DND-41 (cell line): Measurements from ENCODE around the gene MYL6.
A peak's percentile ranks its signal among the peaks of the same experiment; 100 is the strongest.

Experiments
- CTCF ChIP-seq: IDR thresholded peaks from 2 replicates; pipeline ENCODE4 v1.5.1; 2012; ENCODE audit warnings: borderline replicate concordance, low read length, moderate library complexity, mild to moderate bottlenecking; ENCODE audit not compliant: poor library complexity, severe bottlenecking; ENCODE audit errors: extremely low read depth
- EZH2 ChIP-seq: IDR thresholded peaks from 3 replicates; pipeline ENCODE4 v1.6.1; 2012; ENCODE audit warnings: borderline replicate concordance, low read depth, mild to moderate bottlenecking, moderate library complexity, low read length, inconsistent platforms; ENCODE audit not compliant: severe bottlenecking

DNA sequence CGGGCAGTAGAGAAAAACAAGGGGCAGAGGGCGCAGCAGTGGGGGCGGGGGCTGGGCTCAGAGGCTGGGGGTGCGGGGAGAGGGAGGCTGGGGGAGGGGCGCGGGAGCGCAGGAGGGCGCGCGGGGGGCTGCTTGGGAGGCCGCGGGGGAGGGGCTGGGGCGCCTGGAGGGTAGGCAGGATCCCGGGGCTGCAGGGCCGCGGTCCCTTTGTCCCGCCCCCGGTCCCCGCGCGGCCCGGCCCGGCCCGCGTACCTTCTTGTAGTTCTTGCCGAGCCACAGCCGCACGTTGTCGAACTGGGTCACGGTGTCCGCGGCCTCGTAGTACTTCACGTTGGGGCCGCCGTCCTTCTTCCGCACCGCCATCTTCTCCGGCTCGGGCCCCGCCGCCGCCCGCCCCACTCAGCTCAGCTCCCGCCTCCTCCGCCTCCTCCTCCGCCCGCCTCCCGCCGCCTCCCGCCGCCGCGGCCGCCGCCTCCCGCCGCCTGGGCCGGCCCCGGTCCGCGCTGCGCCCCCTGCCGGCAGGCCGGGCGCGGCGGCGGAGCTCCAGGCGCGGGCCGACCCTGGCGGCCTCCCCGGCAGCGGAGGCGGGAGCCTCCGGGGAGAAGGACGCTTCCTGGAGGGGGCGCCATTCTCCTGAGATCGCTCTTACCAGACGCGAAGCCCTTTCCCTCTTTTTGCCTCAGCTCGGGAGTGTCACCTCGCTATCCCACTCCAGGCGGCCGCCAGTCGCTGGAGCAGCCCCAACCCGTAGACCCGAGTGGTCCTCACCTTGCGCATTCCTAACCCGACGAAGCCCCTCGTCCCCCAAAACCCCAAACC is 31.1 kb downstream of the MYL6 start, which contains the start of gene SMARCC2:
- TF ChIP-seq EZH2: no peak
- peak; percentile 87 for TF ChIP-seq CTCF
